ENCODE measurements around the gene POLR2E.
A peak's percentile ranks its signal among the peaks of the same experiment; 100 is the strongest.
"Not testable (repeated sequence)": the region's sequence is repeated elsewhere in the genome, so short reads cannot be mapped to it uniquely, and the experiment has no call there.

POLR2E gene

DNA sequence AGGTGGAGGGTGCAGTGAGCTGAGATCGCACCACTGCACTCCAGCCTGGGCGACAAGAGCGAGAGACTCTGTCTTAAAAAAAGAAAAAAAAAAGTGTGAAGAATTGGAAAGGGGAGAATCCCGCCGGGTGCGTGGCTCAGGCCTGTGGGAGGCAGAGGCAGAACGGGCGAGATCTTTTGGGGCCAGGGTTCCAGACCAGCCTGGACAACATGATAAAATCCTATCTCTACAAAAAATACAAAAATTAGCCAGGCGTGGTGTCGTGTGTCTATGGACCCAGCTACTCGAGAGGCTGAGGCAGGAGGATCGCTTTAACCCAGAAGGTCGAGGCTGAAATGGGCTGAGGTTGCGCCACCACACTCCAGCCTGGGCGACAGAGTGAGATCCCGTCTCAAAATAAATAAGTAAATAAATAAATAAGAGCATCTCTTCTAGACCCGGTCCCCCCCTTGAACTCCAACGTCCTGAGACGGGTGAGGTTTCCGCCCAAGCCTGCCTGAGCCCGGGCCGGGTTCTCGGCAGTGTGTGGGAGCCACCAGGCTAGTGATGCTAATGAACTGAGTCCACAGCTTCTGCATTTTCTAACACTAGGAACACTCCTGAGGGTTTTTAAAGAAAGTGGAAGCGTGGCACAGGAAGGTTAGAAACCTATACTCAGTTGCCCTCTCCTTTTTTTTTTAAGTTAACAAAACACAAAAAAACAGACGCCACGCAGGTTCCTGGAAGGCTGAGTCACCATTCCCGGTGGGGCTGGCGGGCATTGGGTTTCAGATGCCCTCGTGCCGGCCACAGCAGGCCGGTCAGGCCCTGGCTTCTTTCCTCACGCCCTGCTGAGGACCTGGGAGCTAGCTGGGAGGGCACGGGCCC is 30.7 kb upstream of the POLR2E start:
- DNase-seq = no peak

DNA sequence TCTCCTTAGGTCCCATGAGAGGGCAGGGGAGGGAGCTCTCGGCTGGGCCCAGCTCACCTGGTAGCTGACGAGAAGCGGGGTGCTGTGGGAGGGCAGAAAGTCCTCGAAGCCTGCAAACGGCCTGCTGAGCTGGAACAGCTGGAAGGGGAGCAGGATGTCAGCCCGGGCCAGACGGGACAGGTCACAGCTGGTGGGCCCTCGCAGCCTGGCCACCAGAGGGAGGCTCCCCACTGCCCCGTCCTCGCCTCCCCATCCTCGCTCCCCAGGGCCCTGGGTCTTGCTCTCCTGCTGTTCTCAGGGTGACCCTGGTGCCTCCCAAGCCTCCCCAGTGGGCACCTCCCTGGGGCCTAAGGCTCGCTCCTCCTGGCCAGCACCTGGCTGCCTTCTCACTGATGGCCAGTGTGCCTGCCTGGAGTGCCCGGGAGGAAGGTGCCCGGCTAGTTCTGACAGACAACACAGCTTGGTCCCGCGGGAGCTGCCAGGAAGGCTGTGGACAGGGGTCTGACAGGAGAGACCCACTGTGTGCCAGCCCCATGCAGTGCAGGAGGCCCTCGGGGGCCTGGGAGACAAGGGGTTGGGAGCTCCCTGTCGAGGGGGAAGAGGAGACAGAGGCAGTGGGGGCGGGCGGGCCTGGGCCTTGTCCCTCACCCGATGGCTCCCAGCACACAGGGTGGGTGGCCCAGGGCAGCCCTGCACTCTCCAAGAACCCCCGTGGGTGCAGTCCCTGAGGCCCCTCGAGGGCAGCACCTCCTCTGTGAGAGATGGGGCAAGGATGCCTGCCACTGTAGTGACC is 28.9 kb upstream of the POLR2E start:
- DNase-seq = no peak

DNA sequence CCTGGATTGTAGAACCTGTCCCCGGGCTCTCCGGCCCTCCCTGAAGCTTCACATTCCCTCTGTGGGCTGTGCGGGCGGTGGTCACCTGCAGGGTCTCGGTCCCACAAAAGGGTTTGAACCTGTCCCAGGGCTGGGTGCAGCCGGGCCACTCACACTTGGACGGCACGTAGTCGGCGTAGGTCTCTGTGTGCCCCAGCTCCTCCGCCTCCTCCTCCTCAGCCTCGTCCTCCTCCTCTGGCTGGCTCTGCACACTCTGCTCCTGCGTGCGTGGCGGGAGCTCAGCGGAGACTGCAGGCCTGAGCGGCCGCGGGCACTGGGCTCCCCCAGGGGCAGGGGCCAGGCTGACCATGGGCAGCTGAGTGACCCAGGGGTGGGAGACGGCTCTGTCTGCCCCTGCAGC is 28.2 kb upstream of the POLR2E start:
- DNase-seq = no peak

DNA sequence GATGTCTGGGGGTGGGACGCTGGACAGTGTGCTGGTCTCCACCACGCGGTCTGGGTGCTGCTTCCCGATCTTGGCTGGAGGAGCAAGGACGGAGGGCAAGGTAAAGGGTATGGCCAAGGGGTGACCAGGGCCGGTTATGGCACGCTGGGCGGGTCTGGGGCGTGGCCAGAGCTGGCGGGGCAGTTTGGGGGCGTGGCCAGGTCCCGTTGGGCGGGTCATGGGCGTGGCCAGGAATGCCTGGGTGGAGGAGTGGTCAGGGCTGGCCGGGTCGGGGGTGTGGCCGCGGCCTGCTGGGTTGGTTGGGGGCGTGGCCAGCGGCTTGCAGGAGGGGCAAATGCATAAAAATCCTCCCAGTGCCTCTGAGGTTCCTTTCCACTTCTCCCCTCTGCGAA is 27.8 kb upstream of the POLR2E start:
- peak in 1 of 5 donors; percentile 52 for DNase-seq

DNA sequence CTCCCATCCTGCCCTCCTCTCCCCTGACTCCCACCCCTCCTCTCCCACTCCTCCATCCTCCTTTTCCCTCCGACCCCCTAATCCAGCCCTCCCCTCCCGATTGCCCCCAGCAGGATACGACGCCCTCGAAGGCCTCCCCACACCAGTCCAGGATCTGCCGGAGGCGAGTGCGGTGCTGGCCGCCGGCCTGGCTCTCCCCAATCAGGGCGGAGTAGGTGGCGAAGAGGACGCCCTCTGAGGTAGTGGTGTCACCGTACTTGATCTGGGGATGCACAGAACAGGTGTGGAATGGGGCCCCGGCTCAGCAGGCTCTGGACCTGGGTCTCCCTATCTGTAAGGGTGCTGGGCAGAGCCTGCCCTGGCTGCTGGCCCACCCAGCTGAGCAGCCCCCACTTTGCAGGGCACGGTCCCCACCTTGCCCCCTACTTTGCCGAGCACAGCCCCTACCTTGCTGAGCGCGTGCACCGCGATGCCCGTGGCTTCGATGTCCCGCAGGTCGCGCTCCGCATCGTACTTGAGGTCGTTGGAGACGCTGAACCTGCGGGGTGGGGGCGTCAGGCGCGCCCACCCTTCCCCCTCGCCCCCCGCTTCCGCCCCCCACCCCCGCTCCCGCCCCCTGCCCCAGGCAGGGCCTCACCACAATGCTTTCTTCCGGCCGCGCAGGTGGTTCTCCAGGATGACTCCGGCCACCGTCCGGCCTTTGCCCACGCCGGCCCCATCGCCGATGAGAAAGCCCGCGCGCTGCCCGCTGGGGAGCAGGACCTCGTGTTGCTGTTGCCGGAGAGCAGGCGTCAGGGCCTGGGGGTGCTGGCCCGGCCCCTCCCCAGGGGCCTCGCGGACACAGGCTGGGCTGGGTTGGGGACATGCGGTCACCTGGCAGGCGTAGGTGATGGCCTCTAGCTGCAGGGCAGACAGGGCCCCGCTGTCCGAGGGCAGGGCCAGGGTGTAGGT is 27.1 kb upstream of the POLR2E start:
- DNase-seq = no peak

DNA sequence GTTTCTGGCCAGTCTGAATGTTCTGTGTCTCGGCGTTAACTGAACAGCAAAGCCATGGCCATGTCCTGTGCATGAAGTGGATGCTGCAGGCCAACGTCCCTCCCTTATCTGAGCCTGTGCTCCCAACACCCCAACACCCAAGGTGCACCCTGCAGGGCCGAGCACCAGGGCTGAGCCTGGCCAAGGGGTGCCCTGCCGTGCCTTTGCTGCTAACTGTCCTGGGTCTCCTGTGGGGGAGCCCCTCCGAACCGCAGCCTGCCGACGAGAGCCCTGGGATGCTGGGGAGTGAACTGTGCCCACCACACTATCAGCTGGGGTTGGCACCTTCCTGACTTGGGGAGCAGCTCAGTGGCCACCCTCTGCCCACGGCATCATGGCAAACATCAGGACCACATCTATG is 26.2 kb upstream of the POLR2E start:
- no peak for DNase-seq

DNA sequence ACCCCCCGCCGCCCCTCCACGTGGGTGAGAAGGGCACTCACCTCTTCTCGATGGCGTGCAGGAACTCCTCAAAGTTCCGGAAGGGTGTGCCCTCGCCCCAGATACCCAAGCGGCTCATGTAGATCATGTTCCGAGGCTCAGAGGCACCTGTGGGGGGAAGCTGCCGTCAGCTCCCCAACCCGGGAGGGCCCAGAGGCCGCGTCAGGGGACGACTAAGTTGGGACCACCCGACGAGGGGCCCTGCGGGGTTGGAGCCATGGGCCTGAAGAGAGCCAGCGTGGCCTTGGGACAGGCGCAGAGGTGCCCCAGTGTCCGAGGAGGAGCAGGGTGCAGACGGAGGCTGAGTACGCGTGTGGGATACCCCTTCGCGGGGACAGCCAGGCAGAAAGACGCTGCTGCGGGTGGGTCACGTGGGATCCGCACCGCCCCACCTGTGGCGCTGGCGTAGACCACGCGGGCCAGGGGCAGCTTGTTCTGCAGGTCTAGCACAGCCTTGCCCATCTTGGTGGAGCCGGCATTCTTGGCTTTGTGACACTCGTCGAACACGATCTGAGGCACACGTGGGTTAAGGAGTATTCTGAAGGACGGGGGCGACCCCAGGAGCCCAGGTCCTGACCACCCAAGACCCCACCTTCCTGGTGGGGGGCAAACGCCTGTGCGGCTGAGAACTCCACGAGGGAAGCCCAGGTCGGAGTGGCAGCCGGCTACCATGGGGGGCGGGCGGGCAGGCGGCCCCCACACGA is 24.5 kb upstream of the POLR2E start:
- DNase-seq = no peak

DNA sequence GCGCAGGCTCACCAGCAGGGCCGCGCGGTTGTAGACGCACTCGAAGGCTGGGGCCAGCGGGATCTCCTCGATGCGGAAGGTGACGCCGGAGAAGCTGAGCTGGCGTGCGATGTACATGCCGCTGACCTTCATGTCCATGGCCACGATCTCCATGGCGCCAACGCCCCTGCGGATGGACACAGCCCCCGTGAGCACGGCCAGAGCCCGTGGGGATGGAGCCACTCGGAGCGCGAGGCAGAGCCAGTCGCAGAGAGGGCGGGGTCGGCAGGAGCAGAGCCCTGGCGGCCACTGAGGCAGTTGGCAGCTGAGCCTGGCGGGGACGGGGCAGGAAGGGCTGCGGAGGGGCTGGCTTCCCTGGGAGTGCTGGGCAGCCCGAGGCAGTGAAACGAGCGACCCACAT is 23.8 kb upstream of the POLR2E start:
- no peak for DNase-seq

DNA sequence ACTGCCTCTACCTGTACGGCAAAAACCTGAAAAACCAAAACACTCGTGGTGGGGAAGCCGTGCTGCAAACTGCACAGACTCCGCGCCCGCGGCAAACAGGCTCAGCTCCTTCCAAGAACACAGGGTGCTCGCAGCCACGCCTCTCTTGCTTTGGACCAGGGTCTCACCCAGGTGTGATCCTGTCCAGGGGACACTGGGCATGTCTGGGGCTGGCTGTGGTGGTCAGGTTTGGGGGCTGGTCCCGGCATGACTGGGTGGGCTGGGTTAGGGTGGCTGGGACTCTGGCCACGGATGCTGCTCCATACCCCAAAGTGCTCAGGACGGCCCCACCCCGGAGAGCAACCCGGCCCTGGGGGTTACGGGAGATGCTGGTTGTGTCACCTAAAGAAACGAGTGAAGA is 22.5 kb upstream of the POLR2E start:
- DNase-seq = no peak

DNA sequence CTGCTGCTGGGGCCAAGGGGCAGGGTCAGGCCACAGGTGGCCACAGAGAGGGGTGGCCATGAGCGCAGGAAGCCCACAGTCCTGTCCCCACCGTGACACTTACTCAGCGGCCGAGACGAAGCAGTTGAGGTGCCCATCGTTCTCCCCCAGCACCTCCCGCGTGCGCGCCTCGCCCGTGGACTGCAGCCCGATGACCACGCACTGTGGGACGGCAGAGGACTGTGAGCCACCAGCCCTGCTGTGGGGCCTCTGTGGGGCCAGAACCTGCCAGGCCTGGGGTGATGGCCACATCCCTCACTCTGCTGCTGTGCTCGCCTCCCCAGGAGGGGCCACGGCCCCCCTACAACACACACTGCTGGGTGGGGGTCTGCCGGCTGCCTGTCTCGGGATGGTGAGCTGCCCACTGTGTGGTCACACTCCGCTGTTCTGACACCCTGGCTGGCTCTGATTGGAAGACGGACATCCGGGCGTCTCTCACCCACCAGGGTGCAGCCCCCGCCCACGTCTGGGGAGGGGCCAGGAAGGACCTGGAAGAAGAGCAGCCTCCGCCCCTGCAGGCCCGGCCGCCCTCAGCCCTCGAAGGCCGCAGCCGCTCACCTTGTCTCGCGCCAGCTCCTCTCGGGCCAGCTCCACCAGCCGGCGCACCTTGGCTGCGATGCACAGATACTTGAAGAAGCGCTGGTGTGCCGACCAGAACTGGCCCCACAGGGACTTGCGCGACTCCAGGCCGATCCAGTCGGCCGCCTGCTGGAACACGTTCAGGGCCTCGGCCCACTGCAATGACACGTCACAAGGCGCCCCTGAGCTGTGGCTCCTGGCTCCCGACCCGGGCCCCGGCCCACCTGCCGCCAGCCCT is 21.8 kb upstream of the POLR2E start:
- DNase-seq = peak in 1 of 5 donors; percentile 4

DNA sequence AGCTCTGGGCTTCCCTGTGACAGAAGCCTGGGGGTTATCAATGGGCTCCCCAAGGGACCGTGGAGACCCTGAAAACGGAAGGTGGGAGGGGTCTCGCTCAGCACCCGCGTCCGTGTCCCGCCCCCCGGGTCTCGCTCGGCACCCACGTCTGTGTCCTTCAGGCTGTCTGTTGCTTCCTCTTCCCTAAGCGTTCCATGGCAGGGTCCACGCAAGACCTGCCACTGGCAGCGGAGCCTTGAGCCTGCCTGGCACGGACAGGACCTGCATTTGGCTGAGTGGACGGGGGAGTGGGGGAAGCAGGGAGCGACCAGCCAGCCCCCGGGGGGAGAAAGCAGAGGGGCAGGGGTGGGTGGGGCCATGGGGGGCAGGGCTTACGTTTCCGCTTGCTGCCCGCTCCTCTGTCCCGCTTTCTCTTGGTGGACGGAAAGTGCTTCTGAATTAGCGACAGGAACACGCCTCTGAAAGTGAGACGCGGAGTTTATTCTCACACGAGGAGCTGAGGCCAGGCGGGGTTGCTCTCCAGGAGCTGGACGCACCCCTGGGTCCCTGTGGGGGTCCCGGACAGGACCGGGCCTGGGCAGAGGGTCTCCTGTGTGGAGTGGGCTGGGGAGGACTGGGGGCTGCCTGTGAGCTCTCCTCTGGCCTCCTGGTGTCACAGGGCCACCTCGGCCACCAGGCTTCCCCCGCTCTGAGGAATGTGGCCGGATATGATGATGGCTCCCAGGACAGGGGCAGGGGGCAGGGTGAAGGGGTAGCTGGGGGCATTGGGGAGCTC is 20.7 kb upstream of the POLR2E start:
- no peak for DNase-seq

DNA sequence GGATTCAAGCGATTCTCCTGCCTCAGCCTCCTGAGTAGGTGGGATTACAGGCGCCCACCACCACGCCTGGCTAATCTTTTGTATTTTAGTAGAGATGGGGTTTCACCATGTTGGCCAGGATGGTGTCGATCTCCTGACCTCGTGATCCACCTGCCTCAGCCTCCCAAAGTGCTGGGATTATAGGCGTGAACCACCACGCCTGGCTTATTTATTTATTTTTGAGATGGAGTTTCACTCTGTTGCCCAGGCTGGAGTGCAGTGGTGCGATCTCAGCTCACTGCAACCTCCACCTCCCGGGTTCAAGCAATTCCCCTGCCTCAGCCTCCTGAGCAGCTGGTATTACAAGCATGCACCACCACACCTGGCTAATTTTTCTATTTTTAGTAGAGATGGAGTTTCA is 19.6 kb upstream of the POLR2E start:
- DNase-seq = not testable (repeated sequence)

DNA sequence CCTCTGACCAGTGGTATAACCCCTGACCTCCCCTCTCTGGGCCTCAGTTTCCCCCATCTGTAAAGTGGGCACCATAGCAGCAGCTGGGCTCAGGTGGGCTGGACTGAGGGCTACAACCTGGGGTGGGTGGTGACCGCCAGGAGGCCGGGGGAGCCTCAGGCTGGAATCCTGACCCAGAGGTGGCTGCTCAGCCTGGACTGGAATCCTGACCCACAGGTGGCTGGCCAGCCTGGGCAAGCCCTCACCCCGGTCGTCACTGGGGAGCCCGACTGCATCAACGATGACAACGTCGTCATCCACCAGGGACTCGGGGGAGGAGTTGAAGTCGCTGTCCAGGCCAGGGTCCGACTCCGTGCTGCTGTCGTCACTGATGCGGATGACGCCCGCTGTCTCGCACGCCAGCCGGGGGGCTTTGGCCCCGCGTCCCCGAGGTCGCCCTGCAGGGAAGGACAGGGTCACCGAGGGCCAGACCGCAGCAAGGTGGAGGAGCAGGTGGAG is 18.9 kb upstream of the POLR2E start:
- DNase-seq = no peak

DNA sequence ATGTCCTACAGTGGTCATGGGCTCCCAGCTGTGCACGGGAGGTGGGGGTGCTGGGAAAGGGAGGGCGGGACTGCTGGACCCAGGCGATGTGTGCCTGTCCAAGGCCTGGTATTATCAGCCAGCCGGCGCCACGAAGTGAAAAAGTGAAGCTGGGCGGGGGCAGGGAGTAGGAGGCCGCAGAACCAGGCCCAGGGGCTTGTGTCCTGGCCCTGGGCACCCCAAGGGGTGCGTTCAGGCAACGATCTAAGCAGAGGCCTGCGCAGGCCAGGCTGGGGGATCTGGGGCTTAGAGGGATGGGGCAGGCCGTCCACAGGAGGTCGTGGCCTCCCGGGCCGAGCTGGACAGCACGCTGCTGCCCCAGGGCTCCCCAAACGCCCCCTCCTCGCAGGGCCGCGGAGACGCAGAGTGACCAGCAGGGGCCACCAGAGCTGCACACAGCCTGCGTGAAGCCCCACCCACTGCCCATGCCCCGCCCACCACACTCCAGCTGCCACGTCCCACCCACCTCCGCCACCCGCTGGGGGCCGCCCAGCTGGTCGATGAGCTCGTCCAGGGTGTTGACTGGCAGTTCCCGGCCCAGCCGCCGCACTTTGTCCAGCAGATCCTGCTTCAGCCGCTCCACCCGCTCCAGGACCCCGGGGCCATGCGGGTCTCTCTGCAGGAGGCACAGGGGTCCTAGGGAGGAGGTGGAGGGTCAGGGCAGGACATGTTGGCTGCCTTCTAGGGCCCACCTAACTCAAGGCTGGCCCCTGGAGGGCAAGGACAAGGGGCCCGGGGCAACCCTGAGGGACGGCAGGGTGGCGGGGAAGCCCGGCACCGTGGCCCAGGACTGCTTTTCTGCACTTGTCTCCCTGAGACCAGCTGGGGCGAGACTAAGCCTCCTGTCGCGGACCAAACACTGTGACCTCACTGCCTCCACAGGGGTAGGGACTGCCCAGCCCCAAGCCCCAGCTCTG is 18.1 kb upstream of the POLR2E start:
- peak; percentile 71 to 84 (median 78) for DNase-seq

DNA sequence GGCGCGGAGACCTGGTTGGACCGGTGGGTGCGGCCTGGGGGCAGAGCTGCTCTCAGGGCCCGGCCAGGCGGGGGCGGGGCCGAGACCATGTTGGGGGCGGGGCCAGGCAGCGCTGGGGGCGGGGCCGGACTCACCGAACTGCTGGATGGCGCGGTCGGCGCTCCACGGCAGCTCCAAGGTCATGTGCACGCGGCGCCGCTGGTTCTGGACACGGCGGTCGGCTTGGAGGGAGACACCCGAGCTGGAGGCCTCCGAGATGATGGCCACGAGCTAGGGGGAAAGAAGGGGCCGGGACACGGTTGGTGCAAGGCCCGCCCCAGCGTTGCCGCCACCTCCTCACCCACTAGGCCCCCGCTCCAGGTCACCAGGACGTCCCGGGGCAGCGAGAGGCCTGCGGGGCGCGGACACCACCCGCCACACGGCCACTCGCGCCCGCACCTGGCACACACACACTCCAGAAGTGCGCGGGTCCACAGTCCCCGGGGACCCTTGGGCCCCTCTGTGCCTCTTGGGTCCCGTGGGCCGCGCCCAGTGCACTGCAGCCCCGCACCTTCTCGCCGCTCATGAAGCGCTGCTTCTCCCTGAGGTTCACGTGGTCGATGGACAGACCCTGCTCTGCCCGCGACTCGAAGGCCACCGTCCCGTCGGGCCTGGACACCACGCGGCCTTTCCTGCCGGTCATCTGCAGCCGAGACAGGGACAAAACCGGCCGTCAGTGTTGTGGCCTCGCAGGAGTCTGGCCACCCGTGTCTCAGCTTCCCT is 17.3 kb upstream of the POLR2E start:
- no peak for DNase-seq

DNA sequence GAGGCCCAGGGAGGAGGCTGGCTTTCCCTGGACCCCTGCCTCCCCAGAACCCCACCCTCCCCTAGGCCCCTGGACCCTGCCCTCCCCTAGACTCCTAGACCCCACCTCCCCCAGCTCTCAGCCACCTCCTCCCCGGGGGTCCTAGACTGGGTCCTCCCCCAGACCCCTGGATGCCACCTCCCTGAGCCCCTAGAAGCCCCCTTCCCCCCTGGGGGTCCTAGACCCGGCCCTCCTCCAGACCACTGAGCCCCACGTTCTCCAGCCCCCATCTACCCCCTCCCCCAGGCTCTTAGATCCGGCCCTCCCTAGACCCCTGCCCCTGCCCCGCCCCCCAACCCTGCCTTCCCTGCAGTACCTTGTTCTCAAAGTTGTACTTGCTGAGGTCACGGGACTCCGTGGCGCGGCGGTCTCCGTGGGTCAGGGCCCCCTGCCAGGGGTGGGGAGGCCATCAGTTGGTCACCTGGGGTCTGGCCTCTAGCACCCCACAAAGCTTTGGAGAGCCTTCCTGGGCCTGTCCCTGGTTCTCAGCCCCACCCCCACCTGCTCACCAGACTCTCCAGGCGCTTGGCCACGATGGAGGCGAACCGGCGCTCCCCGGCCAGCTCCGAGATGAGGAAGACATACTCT is 16.6 kb upstream of the POLR2E start:
- no peak for DNase-seq

DNA sequence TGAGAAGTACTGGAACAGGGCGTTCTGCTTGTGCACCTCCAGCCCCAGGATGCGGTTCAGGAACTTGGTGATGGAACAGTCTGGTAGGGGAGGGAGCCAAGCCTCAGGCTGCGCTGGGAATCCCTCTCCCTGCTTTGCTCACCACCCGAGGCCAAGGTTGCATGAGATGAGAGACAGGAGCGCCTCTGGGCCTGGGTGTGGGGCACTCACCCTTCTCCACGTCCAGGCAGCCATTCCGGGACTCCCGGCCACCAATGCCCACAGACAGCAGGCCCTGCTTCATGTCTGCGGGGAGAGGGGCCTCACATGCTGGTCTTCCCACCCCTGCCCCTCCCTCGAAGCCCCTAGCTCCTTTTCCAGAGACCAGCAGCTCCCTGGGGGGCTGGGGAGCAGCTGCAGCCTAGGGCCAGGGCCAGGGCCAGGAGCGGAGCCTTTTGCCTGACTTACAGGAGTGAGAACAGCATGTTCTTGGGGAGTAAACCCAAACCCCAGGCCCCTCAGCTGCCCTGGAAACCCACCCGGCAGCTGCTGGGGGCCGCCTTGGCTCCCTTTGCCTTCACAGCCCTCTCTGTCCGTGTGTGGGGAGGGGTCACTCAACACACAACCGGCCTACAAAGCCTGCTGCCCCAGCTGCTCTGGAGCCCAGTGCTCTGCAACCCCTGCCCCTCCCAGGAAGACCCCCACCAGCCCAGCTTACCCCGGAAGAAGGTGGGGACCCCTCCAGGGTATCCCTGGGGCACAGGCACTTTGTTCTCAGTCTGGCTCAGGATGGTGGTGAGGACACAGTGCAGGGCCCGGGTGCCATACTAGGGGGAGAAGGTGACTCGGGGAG is 15.8 kb upstream of the POLR2E start:
- no peak for DNase-seq

Data from T-helper 1 cell (primary cell).